GM12875 (cell line): ENCODE measurements around the gene AOC3.

Experiments
- H3K4me3 ChIP-seq: one replicate; pipeline ENCODE4 v1.5.1; 2011; ENCODE audit warnings: low read depth, low read length, control low read depth
- TF ChIP-seq, protein P1 (sequence below): IDR thresholded peaks from 2 replicates; pipeline ENCODE4 v1.5.1; 2011; ENCODE audit warnings: low read depth, mild to moderate bottlenecking, control low read depth, inconsistent platforms, low read length, moderate library complexity, borderline replicate concordance; ENCODE audit not compliant: insufficient read depth

The AOC3 gene

DNA sequence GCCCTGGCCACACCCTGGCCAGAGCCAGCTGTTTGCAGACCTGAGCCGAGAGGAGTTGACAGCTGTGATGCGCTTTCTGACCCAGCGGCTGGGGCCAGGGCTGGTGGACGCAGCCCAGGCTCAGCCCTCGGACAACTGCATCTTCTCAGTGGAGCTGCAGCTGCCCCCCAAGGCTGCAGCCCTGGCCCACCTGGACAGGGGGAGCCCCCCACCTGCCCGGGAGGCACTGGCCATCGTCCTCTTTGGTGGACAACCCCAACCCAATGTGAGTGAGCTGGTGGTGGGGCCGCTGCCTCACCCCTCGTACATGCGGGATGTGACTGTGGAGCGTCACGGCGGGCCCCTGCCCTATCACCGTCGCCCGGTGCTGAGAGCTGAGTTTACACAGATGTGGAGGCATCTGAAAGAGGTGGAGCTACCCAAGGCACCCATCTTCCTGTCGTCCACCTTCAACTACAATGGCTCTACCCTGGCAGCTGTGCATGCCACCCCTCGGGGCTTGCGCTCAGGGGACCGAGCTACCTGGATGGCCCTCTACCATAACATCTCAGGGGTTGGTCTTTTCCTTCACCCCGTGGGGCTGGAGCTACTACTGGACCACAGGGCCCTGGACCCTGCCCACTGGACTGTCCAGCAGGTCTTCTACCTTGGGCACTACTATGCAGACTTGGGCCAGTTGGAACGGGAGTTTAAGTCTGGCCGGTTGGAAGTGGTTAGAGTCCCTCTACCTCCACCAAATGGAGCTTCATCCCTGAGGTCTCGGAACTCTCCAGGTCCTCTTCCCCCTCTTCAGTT lies 6.0 kb upstream of the AOC3 start:
- no peak overlapping the region for H3K4me3 ChIP-seq
- TF ChIP-seq, protein P1, sequence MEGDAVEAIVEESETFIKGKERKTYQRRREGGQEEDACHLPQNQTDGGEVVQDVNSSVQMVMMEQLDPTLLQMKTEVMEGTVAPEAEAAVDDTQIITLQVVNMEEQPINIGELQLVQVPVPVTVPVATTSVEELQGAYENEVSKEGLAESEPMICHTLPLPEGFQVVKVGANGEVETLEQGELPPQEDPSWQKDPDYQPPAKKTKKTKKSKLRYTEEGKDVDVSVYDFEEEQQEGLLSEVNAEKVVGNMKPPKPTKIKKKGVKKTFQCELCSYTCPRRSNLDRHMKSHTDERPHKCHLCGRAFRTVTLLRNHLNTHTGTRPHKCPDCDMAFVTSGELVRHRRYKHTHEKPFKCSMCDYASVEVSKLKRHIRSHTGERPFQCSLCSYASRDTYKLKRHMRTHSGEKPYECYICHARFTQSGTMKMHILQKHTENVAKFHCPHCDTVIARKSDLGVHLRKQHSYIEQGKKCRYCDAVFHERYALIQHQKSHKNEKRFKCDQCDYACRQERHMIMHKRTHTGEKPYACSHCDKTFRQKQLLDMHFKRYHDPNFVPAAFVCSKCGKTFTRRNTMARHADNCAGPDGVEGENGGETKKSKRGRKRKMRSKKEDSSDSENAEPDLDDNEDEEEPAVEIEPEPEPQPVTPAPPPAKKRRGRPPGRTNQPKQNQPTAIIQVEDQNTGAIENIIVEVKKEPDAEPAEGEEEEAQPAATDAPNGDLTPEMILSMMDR = no peak

DNA sequence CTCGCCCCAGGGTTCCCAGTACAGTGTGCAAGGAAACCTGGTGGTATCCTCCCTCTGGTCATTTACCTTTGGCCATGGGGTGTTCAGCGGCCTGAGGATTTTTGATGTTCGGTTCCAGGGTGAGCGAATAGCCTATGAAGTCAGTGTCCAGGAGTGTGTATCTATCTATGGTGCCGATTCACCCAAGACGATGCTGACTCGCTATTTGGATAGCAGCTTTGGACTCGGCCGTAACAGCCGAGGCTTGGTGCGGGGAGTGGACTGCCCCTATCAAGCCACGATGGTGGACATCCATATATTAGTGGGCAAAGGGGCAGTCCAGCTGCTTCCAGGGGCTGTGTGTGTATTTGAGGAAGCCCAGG lies 5.5 kb upstream of the AOC3 start:
- H3K4me3 ChIP-seq = no peak overlapping the region
- TF ChIP-seq, protein P1 = no peak

DNA sequence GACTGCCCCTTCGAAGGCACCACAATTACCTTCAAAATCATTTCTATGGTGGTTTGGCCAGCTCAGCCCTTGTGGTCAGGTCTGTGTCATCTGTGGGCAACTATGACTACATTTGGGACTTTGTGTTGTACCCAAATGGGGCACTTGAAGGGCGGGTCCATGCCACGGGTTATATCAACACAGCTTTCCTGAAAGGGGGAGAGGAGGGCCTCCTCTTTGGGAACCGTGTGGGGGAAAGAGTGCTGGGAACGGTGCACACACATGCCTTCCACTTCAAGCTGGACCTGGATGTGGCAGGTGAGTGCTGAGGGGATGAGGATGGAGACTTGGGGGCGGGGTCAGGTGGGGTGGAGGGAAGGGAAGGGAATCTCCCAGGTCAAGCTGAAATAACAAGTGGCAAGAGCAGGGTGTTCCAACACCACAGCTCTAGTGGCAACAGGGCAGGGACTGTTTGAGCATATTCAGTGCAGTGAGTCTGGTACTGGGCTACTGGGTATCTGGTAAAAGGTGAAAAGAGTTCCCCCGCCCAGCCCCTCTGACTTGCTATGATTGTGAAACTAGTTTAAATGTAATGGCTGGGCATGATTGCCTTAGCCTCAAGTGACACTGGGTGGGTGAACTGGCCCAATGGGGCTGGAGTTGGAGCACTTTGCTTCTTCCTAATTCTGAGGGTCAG lies 4.9 kb upstream of the AOC3 start:
- TF ChIP-seq, protein P1 = no peak
- H3K4me3 ChIP-seq = no peak overlapping the region

DNA sequence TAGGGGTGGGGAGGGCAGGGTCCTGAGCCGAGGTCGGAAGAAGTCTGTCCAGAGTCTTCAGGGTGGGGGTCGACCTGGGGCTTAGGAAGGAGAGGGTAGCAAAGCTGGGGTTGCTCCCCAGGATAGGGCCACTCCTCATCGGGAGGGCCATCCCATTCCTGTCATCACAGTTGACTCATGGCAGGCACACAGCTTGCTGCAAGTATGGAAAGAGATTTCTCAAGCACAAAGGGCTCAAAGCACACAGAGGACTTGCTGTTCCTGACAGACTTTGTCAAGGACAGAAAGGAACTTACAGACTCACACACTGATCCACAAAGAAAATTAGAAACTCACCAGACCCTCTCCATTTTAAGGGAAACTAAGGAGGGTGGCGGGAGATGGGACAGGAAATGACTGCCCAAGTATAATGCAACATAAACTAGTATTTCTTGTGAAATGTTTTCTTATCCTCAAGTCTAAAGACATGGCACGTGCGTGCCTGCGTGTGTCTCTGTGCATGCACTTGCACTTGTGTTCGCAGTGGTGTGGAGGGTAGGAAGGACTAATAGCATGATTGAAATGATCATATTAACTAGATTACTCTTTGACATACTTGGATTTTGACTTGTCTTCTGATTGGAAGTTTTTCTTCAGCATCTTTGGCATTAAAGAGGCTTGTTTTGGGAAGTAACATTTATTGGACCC lies 4.3 kb upstream of the AOC3 start:
- H3K4me3 ChIP-seq = no peak overlapping the region

DNA sequence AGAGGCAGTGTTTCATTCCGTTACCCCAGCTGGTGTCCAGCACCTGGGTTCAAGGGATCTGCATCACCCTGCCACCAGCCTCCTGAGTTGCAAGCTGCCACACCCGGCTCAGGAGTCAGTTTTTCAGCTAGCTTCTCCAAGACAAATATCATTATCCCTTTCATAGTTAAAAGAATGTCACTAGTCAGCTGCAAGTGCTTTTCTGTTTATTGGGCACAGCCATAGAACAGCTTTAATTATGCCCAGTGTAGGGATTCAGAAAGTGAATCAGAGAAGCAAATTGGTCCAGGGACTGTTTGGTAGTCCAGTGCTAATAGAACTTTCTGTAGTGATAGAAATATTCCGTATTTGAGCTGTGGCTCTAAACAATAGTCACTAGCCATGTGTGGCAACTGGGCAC lies 2.9 kb upstream of the AOC3 start:
- TF ChIP-seq, protein P1 = no peak
- no peak overlapping the region for H3K4me3 ChIP-seq

More for the DNA sequence above, 4.3 kb upstream of the AOC3 start:
- TF ChIP-seq, protein P1 = no peak

DNA sequence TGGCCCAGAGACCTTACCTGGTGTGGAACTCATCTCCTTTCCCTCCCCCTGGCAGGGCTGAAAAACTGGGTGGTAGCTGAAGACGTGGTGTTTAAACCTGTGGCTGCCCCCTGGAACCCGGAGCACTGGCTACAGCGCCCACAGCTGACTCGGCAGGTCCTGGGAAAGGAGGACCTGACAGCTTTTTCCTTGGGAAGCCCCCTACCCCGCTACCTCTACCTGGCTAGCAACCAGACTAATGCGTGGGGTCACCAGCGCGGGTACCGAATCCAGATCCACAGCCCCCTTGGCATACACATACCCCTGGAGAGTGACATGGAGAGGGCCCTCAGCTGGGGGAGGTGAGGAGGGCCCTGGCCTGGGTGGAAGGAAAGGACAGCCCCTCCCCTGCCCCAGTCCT lies 2.0 kb upstream of the AOC3 start:
- TF ChIP-seq, protein P1 = no peak
- no peak overlapping the region for H3K4me3 ChIP-seq
